Neural cell (in vitro differentiated cells): ENCODE data around the gene HRC.

Experiments
- POLR2AphosphoS5 ChIP-seq: IDR thresholded peaks from 2 replicates; pipeline ENCODE4 v1.6.1; 2012
- TF ChIP-seq, protein P1 (sequence below): fragments of 450-650 bp; IDR thresholded peaks from 2 replicates; pipeline ENCODE4 v1.5.1; 2014; ENCODE audit warnings: antibody characterized with exemption, mild to moderate bottlenecking, moderate library complexity; ENCODE audit not compliant: poor library complexity, severe bottlenecking

DNA sequence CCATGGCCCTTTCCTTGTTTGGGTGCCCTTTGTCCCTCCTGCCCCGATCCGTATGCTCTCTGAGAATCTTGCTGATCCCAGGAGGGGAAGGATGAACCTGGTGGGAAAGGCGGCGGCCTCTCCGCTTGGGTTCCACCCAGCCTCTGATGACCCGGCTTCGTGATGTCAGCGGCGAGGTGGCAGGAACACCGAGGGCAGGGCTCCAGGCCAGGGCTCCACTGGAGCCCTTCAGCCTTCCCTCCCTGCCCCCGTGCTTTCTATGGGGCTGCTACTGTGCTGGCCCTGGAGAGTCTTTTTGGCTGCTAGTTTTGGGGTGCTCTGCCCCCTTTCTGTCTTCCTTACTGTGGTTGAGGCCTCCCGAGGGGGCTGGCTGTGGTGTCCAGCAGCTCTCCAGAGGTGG lies 52.9 kb downstream of the HRC start:
- TF ChIP-seq, protein P1, sequence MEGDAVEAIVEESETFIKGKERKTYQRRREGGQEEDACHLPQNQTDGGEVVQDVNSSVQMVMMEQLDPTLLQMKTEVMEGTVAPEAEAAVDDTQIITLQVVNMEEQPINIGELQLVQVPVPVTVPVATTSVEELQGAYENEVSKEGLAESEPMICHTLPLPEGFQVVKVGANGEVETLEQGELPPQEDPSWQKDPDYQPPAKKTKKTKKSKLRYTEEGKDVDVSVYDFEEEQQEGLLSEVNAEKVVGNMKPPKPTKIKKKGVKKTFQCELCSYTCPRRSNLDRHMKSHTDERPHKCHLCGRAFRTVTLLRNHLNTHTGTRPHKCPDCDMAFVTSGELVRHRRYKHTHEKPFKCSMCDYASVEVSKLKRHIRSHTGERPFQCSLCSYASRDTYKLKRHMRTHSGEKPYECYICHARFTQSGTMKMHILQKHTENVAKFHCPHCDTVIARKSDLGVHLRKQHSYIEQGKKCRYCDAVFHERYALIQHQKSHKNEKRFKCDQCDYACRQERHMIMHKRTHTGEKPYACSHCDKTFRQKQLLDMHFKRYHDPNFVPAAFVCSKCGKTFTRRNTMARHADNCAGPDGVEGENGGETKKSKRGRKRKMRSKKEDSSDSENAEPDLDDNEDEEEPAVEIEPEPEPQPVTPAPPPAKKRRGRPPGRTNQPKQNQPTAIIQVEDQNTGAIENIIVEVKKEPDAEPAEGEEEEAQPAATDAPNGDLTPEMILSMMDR: no peak
- no peak for TF ChIP-seq POLR2AphosphoS5
